WTC11 (cell line): Measurements from ENCODE around the gene CTNNA2. TPM values are rescaled to one million over a fixed set of nuclear protein-coding genes. Genes with fewer than 3 reads are reported as not detected.

ENCODE experiments used
- ATAC-seq: fragments of 200-7000 bp; cut with Tn5 transposase; 2 replicates; pipeline ENCODE4 v1.10.0; 2021; ENCODE audit warnings: mild to moderate bottlenecking, moderate library complexity
- CTCF ChIA-PET: fragments of 300-600 bp; sonication (Branson Sonifier 250); formaldehyde crosslinking; loops from one replicate; lab custom pipeline; 2021; ENCODE audit warnings: antibody characterized with exemption; lab: Charles Lee
- POLR2A ChIA-PET: fragments of 350-600 bp; sonication (Branson Sonifier 250); formaldehyde crosslinking; loops from one replicate; lab custom pipeline; 2021; ENCODE audit warnings: antibody characterized with exemption; lab: Charles Lee
- DNase-seq: peaks from one replicate; pipeline ENCODE4 v3.0.0; 2021; ENCODE audit warnings: low spot score
- H3K27ac Mint-ChIP-seq: 2 replicates; pipeline ENCODE4 v1.8.0; 2021; ENCODE audit warnings: mixed read lengths
- H3K27me3 Mint-ChIP-seq: 2 replicates; pipeline ENCODE4 v1.8.0; 2021; ENCODE audit warnings: low read depth, mild to moderate bottlenecking, moderate library complexity, mixed read lengths
- H3K36me3 Mint-ChIP-seq: 2 replicates; pipeline ENCODE4 v1.8.0; 2021; ENCODE audit warnings: mixed read lengths
- H3K4me1 Mint-ChIP-seq: 2 replicates; pipeline ENCODE4 v1.8.0; 2022; ENCODE audit warnings: mixed read lengths
- H3K4me3 Mint-ChIP-seq: 2 replicates; pipeline ENCODE4 v1.8.0; 2021; ENCODE audit warnings: mild to moderate bottlenecking, moderate library complexity, mixed read lengths
- H3K9me3 Mint-ChIP-seq: 2 replicates; pipeline ENCODE4 v1.8.0; 2021; ENCODE audit warnings: mixed read lengths
- E2F4 ChIP-seq: sonication (generic); formaldehyde crosslinking; IDR thresholded peaks from 2 replicates; pipeline ENCODE4 v1.8.1; 2022; ENCODE audit warnings: low read depth, mild to moderate bottlenecking, moderate library complexity, missing genetic modification reagents, borderline replicate concordance
- EMX1 ChIP-seq: fragments of 250-450 bp; sonication (Bioruptor Pico); IDR thresholded peaks from 2 replicates; pipeline ENCODE4 v1.8.0; 2021; ENCODE audit warnings: mild to moderate bottlenecking
- ETV6 ChIP-seq: sonication (generic); formaldehyde crosslinking; IDR thresholded peaks from 2 replicates; pipeline ENCODE4 v1.8.1; 2022; ENCODE audit warnings: mild to moderate bottlenecking, missing genetic modification reagents
- FOXJ3 ChIP-seq: sonication (generic); formaldehyde crosslinking; IDR thresholded peaks from 2 replicates; pipeline ENCODE4 v1.9.0; 2021; ENCODE audit warnings: missing genetic modification reagents, mild to moderate bottlenecking, borderline replicate concordance
- GRHL2 ChIP-seq: fragments of 250-450 bp; sonication (Bioruptor Pico); IDR thresholded peaks from 2 replicates; pipeline ENCODE4 v1.8.0; 2022; ENCODE audit warnings: mild to moderate bottlenecking, moderate library complexity; ENCODE audit not compliant: insufficient replicate concordance, severe bottlenecking
- IRF1 ChIP-seq: sonication (generic); formaldehyde crosslinking; IDR thresholded peaks from 2 replicates; pipeline ENCODE4 v1.8.0; 2023; ENCODE audit warnings: missing genetic modification reagents
- IRF2 ChIP-seq: sonication (generic); formaldehyde crosslinking; IDR thresholded peaks from 2 replicates; pipeline ENCODE4 v1.8.0; 2022; ENCODE audit warnings: low read depth, missing genetic modification reagents, borderline replicate concordance
- JAZF1 ChIP-seq: fragments of 250-450 bp; sonication (Bioruptor Pico); IDR thresholded peaks from 2 replicates; pipeline ENCODE4 v1.9.0; 2021; ENCODE audit warnings: moderate library complexity, mild to moderate bottlenecking, inconsistent platforms
- JUN ChIP-seq: sonication (generic); formaldehyde crosslinking; IDR thresholded peaks from 2 replicates; pipeline ENCODE4 v1.8.0; 2023; ENCODE audit warnings: mild to moderate bottlenecking, missing genetic modification reagents
- MXD4 ChIP-seq: fragments of 250-450 bp; sonication (Bioruptor Pico); IDR thresholded peaks from 2 replicates; pipeline ENCODE4 v1.8.0; 2021; ENCODE audit warnings: mild to moderate bottlenecking, moderate library complexity, borderline replicate concordance
- NFE2L1 ChIP-seq: sonication (generic); formaldehyde crosslinking; IDR thresholded peaks from 2 replicates; pipeline ENCODE4 v1.8.1; 2023; ENCODE audit warnings: missing genetic modification reagents
- NFYB ChIP-seq: sonication (generic); formaldehyde crosslinking; conservative IDR thresholded peaks from 2 replicates; pipeline ENCODE4 v1.8.0; 2022; ENCODE audit warnings: low read depth, missing genetic modification reagents
- RELA ChIP-seq: sonication (generic); formaldehyde crosslinking; IDR thresholded peaks from 2 replicates; pipeline ENCODE4 v1.8.1; 2022; ENCODE audit warnings: missing genetic modification reagents, mild to moderate bottlenecking, borderline replicate concordance
- SMAD4 ChIP-seq: sonication (generic); formaldehyde crosslinking; IDR thresholded peaks from 2 replicates; pipeline ENCODE4 v1.8.0; 2022; ENCODE audit warnings: mild to moderate bottlenecking, missing genetic modification reagents
- TCF7 ChIP-seq: sonication (generic); formaldehyde crosslinking; IDR thresholded peaks from 2 replicates; pipeline ENCODE4 v1.8.0; 2022; ENCODE audit warnings: mild to moderate bottlenecking, low read depth, missing genetic modification reagents, moderate library complexity
- TEAD1 ChIP-seq: sonication (generic); formaldehyde crosslinking; IDR thresholded peaks from 2 replicates; pipeline ENCODE4 v1.8.0; 2022; ENCODE audit warnings: mild to moderate bottlenecking, missing genetic modification reagents
- ZBTB21 ChIP-seq: sonication (generic); formaldehyde crosslinking; IDR thresholded peaks from 2 replicates; pipeline ENCODE4 v1.8.1; 2023; ENCODE audit warnings: mild to moderate bottlenecking, missing genetic modification reagents, borderline replicate concordance
- ZNF423 ChIP-seq: fragments of 250-450 bp; sonication (Bioruptor Pico); IDR thresholded peaks from 2 replicates; pipeline ENCODE4 v2.1.2; 2022; ENCODE audit warnings: mild to moderate bottlenecking, moderate library complexity
- ZNF425 ChIP-seq: fragments of 250-450 bp; sonication (Bioruptor Pico); conservative IDR thresholded peaks from 2 replicates; pipeline ENCODE4 v1.9.0; 2021; ENCODE audit warnings: mild to moderate bottlenecking
- total RNA-seq: library from RNA; stranded (reverse); gene quantifications from 3 replicates; pipeline ENCODE4 v1.2.3, GENCODE V29; 2021
- TF ChIP-seq, protein P1 (sequence below): sonication (generic); formaldehyde crosslinking; IDR thresholded peaks from 2 replicates; pipeline ENCODE4 v1.8.1; 2022; ENCODE audit warnings: mild to moderate bottlenecking, moderate library complexity, missing genetic modification reagents
- TF ChIP-seq, protein P2 (sequence below): sonication (generic); formaldehyde crosslinking; conservative IDR thresholded peaks from 2 replicates; pipeline ENCODE4 v1.8.1; 2023; ENCODE audit warnings: mild to moderate bottlenecking, low read depth, missing genetic modification reagents, moderate library complexity
- TF ChIP-seq, protein P3 (sequence below): sonication (generic); formaldehyde crosslinking; IDR thresholded peaks from 2 replicates; pipeline ENCODE4 v1.8.0; 2022; ENCODE audit warnings: mild to moderate bottlenecking, missing genetic modification reagents

Gene CTNNA2
- total RNA-seq, 1 experiment from 2014 or later: 3.8 TPM

- H3K4me1 Mint-ChIP-seq: peaks cover 58% of the 10 kb centered on the region
- H3K4me3 Mint-ChIP-seq: peak overlapping the region; percentile 13
- DNase-seq (no peak), ATAC-seq (no peak)
- no peaks in the 10 kb centered on the region for H3K36me3 Mint-ChIP-seq
- H3K27ac Mint-ChIP-seq: no peak overlapping the region
- H3K27me3 Mint-ChIP-seq: peaks cover 45% of the 10 kb centered on the region
- no peaks in the 10 kb centered on the region for H3K9me3 Mint-ChIP-seq
- ChIA-PET CTCF (no interaction called here), POLR2A (no interaction called here)
- no peak for TF ChIP-seq NFE2L1 (CRISPR knock-in tag)
- no peak for TF ChIP-seq RELA
- TF ChIP-seq, protein P1, sequence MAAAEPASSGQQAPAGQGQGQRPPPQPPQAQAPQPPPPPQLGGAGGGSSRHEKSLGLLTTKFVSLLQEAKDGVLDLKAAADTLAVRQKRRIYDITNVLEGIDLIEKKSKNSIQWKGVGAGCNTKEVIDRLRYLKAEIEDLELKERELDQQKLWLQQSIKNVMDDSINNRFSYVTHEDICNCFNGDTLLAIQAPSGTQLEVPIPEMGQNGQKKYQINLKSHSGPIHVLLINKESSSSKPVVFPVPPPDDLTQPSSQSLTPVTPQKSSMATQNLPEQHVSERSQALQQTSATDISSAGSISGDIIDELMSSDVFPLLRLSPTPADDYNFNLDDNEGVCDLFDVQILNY (CRISPR knock-in tag): no peak
- no peak for TF ChIP-seq IRF1 (CRISPR knock-in tag)
- no peak for TF ChIP-seq GRHL2
- TF ChIP-seq IRF2 (CRISPR knock-in tag): no peak
- TF ChIP-seq FOXJ3 (CRISPR knock-in tag): no peak
- no peak for TF ChIP-seq MXD4 (CRISPR knock-in tag)
- TF ChIP-seq TCF7 (CRISPR knock-in tag): no peak
- no peak for TF ChIP-seq TEAD1 (CRISPR knock-in tag)
Observed at GRCh38 chr2:80057956-80058355, 545.1 kb downstream of the CTNNA2 start.

DNA sequence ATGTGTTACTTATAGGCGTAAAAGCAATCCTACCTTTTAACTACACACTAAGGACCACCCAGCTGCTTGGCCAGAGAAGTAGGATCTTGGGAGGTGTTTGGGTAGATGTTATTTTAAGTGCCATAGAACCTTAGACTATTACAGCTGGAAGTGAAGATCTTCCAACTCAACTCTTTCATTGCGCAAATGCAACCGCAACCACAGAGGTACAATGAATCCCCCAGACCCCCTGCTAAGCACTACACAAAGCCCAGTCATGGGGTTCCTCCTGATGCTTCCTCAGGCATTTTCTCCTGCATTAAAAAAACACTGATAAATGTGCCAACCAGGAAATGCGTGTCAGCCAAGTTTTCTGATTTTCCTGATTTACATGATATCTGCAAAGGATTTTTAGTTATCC lies 545.7 kb downstream of the CTNNA2 start:
- ATAC-seq (peak; percentile 53), DNase-seq (peak; percentile 28)
- Mint-ChIP-seq H3K4me3 (no peak overlapping the region; the same call in 1 of the 2 replicates), H3K36me3 (no peaks in the 10 kb centered on the region), H3K4me1 (peaks cover 56% of the 10 kb centered on the region), H3K27ac (no peak overlapping the region), H3K9me3 (no peaks in the 10 kb centered on the region), H3K27me3 (peaks cover 39% of the 10 kb centered on the region)
- ChIA-PET CTCF (no interaction called here), POLR2A (no interaction called here)
- TF ChIP-seq ETV6 (CRISPR knock-in tag) (0 out of 2 replicates have a peak, but pooled peaks have one; percentile 15), ZNF423 (CRISPR knock-in tag) (peak; percentile 60; the same call in 1 of the 2 replicates), EMX1 (CRISPR knock-in tag) (no peak)

GRCh38 chr2:80059447-80059846 lies 546.6 kb downstream of the CTNNA2 start:
- peaks cover 47% of the 10 kb centered on the region for H3K4me1 Mint-ChIP-seq
- CTCF ChIA-PET: interaction anchor here (1.2 kb wide), 1 partner anchor 12 kb away, joined by 3 read pairs; no protein-coding TSS in a partner anchor
- TF ChIP-seq ZNF425 (CRISPR knock-in tag) (no peak), SMAD4 (CRISPR knock-in tag) (no peak), JAZF1 (CRISPR knock-in tag) (no peak), RELA (no peak), JUN (CRISPR knock-in tag) (no peak), E2F4 (CRISPR knock-in tag) (no peak), NFYB (CRISPR knock-in tag) (no peak), ZBTB21 (CRISPR knock-in tag) (no peak)
- TF ChIP-seq, protein P2, sequence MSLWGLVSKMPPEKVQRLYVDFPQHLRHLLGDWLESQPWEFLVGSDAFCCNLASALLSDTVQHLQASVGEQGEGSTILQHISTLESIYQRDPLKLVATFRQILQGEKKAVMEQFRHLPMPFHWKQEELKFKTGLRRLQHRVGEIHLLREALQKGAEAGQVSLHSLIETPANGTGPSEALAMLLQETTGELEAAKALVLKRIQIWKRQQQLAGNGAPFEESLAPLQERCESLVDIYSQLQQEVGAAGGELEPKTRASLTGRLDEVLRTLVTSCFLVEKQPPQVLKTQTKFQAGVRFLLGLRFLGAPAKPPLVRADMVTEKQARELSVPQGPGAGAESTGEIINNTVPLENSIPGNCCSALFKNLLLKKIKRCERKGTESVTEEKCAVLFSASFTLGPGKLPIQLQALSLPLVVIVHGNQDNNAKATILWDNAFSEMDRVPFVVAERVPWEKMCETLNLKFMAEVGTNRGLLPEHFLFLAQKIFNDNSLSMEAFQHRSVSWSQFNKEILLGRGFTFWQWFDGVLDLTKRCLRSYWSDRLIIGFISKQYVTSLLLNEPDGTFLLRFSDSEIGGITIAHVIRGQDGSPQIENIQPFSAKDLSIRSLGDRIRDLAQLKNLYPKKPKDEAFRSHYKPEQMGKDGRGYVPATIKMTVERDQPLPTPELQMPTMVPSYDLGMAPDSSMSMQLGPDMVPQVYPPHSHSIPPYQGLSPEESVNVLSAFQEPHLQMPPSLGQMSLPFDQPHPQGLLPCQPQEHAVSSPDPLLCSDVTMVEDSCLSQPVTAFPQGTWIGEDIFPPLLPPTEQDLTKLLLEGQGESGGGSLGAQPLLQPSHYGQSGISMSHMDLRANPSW (CRISPR knock-in tag): no peak
- TF ChIP-seq, protein P3, sequence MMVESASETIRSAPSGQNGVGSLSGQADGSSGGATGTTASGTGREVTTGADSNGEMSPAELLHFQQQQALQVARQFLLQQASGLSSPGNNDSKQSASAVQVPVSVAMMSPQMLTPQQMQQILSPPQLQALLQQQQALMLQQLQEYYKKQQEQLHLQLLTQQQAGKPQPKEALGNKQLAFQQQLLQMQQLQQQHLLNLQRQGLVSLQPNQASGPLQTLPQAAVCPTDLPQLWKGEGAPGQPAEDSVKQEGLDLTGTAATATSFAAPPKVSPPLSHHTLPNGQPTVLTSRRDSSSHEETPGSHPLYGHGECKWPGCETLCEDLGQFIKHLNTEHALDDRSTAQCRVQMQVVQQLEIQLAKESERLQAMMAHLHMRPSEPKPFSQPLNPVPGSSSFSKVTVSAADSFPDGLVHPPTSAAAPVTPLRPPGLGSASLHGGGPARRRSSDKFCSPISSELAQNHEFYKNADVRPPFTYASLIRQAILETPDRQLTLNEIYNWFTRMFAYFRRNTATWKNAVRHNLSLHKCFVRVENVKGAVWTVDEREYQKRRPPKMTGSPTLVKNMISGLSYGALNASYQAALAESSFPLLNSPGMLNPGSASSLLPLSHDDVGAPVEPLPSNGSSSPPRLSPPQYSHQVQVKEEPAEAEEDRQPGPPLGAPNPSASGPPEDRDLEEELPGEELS (CRISPR knock-in tag): no peak

More at GRCh38 chr2:80059447-80059846, 546.6 kb downstream of the CTNNA2 start:
- Mint-ChIP-seq H3K27ac (no peak overlapping the region), H3K36me3 (no peaks in the 10 kb centered on the region), H3K27me3 (peaks cover 30% of the 10 kb centered on the region), H3K4me3 (no peak overlapping the region), H3K9me3 (no peaks in the 10 kb centered on the region)
- ATAC-seq (peak; percentile 54), DNase-seq (no peak)
- POLR2A ChIA-PET: interaction anchor here (0.6 kb wide), 1 partner anchor 189 kb away, joined by 3 read pairs; no protein-coding TSS in a partner anchor
